ENCODE data around the gene DHRS3. TPM values are rescaled to one million over a fixed set of nuclear protein-coding genes. Genes with fewer than 3 reads are reported as not detected.

DHRS3 gene
- total RNA-seq, 1 experiment from 2014 or later, result 154 TPM

DNA sequence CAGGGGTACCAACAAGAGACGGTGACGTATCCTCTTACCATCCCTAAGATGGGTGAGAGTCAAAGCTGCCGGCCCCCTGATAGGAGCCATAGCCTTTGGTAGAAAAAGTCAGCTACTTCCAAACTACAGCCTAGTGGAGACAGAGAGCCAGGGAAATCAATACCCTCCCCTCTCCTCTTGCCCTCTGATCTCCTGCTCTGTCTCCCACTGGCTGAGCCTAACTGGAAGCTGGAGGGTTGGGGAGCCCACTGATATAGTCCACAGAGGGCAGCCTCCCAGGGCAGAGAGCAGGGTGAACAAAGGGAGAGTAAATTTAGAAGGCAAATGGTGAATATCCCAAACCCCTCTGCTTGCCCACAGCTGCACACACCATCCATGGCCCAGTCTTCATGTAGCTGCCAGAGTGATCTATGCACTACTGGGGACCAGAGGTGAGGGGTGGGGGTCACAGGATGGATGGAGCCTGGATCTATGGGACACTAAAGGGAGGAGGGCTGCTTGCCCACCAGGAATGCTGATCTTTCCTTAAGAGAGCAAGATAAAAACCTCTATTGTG is 80.0 kb downstream of the DHRS3 start:
- Histone ChIP-seq H3K79me2 (ENCODE audit: low read depth) (no peaks in the 10 kb centered on the region), H3K4me3 (no peak overlapping the region), H3K9me3 (ENCODE audit: insufficient read depth, low read depth) (no peaks in the 10 kb centered on the region), H3K36me3 (ENCODE audit: low read depth) (no peaks in the 10 kb centered on the region), H4K20me1 (ENCODE audit: insufficient read depth) (no peaks in the 10 kb centered on the region), H3F3A (ENCODE audit: insufficient read depth, low read depth) (0 out of 2 replicates have a peak, but pooled peaks cover 4% of the 10 kb centered on the region), H3K9me2 (ENCODE audit: insufficient read depth) (no peaks in the 10 kb centered on the region), H2AFZ (no peak overlapping the region), H3K27ac (no peak overlapping the region), H3K4me2 (no peak overlapping the region), H3K4me1 (replicated peaks; ENCODE audit: insufficient read depth) (no peaks in the 10 kb centered on the region), H3K27me3 (ENCODE audit: insufficient read depth, low read depth) (no peaks in the 10 kb centered on the region)
- POLR2A ChIA-PET (ENCODE audit: unreplicated experiment), result interaction anchor here (0.6 kb wide), 1 partner anchor 59 kb away, joined by 3 read pairs; no protein-coding TSS in a partner anchor
- intact Hi-C loops (cut with micrococcal nuclease; ENCODE audit: unreplicated experiment), result no loop called here
- no TSS peak for BruUV-seq (replicated peaks)
- CTCF ChIA-PET, result no interaction called here
- DNase-seq, result no peak
- TF ChIP-seq EZH2 (IDR thresholded peaks at IDR 0.05; ENCODE audit: low read depth), result no peak
- no peak for TF ChIP-seq CTCF (conservative IDR thresholded peaks at IDR 0.05)

DNA sequence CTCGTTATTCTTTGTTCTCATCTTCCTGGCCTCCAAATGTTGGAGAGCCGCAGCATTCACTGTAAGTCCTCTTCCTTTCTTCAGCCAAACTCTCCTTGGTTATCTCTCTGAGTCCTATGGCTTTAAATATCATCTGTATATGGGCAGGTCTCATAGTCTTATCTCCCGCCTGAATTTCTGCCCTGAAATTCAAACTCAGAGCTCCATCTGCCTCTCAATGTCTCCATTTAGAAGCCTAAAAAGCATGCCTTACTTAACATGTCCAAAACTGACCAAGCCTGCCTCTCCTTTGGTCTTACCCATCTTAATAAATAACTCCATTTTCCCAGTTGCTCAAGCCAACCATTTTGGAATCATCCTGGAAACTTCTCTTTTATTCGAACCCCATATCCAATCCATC is 80.7 kb downstream of the DHRS3 start:
- POLR2A ChIA-PET (ENCODE audit: unreplicated experiment), result no interaction called here
- no peak for DNase-seq
- no TSS peak for BruUV-seq (replicated peaks)
- H3K4me2 ChIP-seq, result no peak overlapping the region
- no peaks in the 10 kb centered on the region for H4K20me1 ChIP-seq (ENCODE audit: insufficient read depth)
- H3K27me3 ChIP-seq (ENCODE audit: insufficient read depth, low read depth), result no peaks in the 10 kb centered on the region
- no peaks in the 10 kb centered on the region for H3K79me2 ChIP-seq (ENCODE audit: low read depth)
- no peak overlapping the region for H2AFZ ChIP-seq
- no peak for TF ChIP-seq CTCF (conservative IDR thresholded peaks at IDR 0.05)
- no peak for TF ChIP-seq EZH2 (IDR thresholded peaks at IDR 0.05; ENCODE audit: low read depth)
- 0 out of 2 replicates have a peak, but pooled peaks cover 4% of the 10 kb centered on the region for H3F3A ChIP-seq (ENCODE audit: insufficient read depth, low read depth)
- H3K4me3 ChIP-seq, result no peak overlapping the region
- intact Hi-C loops (cut with micrococcal nuclease; ENCODE audit: unreplicated experiment), result no loop called here
- H3K4me1 ChIP-seq (replicated peaks; ENCODE audit: insufficient read depth), result no peaks in the 10 kb centered on the region
- H3K9me3 ChIP-seq (ENCODE audit: insufficient read depth, low read depth), result no peaks in the 10 kb centered on the region
- H3K9me2 ChIP-seq (ENCODE audit: insufficient read depth), result no peaks in the 10 kb centered on the region
- CTCF ChIA-PET, result no interaction called here
- no peak overlapping the region for H3K27ac ChIP-seq
- no peaks in the 10 kb centered on the region for H3K36me3 ChIP-seq (ENCODE audit: low read depth)

DNA sequence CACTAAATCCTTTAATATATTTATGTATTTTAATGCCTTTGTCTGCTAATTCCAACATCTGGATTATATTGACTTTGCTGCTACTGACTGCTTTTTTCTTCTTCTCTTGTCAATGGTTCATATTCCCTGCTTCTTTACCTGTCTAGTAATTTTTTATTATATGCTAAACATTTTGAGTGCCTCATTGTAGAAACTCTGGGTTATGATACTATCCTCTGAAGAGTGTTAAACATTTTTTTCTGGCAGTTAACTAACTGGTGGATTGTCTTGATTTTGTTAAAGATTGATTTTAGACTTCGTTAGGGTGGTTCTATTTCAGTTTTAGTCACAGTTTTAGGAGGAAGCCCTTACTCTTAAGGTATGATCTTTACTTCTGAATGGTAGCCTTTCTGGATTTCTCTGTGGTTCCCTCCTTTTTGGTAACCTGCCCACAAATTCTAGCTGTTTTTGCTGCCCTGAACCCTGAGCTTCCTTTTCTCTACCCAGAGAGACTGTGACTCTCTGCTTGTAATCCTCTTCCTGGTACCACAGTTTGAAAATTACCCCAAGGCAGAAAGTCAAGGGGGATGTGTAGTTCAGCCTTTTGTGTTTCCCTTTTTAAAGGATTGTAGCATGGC is 81.9 kb downstream of the DHRS3 start:
- no peaks in the 10 kb centered on the region for H3K4me1 ChIP-seq (replicated peaks; ENCODE audit: insufficient read depth)

More for the DNA sequence above, 81.9 kb downstream of the DHRS3 start:
- ChIA-PET CTCF (interaction anchor here (0.7 kb wide), 1 partner anchor 350 kb away, joined by 4 read pairs; no protein-coding TSS in a partner anchor), POLR2A (ENCODE audit: unreplicated experiment) (no interaction called here)
- Histone ChIP-seq H4K20me1 (ENCODE audit: insufficient read depth) (no peaks in the 10 kb centered on the region), H3K9me2 (ENCODE audit: insufficient read depth) (no peaks in the 10 kb centered on the region), H3K9me3 (ENCODE audit: insufficient read depth, low read depth) (no peaks in the 10 kb centered on the region), H3K27me3 (ENCODE audit: insufficient read depth, low read depth) (no peaks in the 10 kb centered on the region), H3K4me2 (no peak overlapping the region), H3K79me2 (ENCODE audit: low read depth) (no peaks in the 10 kb centered on the region), H3K27ac (no peak overlapping the region), H3K4me3 (no peak overlapping the region), H3K36me3 (ENCODE audit: low read depth) (no peaks in the 10 kb centered on the region), H3F3A (ENCODE audit: insufficient read depth, low read depth) (0 out of 2 replicates have a peak, but pooled peaks cover 4% of the 10 kb centered on the region), H2AFZ (no peak overlapping the region)
- BruUV-seq (replicated peaks), result no TSS peak
- TF ChIP-seq CTCF (conservative IDR thresholded peaks at IDR 0.05) (no peak), EZH2 (IDR thresholded peaks at IDR 0.05; ENCODE audit: low read depth) (no peak)
- no peak for DNase-seq
- intact Hi-C loops (cut with micrococcal nuclease; ENCODE audit: unreplicated experiment), result no loop called here

Measured in PC-9 (cell line).